ENCODE measurements around the gene CHRNA1.

- TF ChIP-seq CTCF (IDR thresholded peaks at IDR 0.05) = peak; percentile 24 to 73 (median 58)
- TF ChIP-seq POLR2AphosphoS5 (IDR thresholded peaks at IDR 0.05) = no peak
These were observed 15.3 kb downstream of the CHRNA1 start for GRCh38 chr2:174748948-174749347.
